Stimulated activated CD4-positive, alpha-beta T cell treated with anti-CD3 and anti-CD28 coated beads, Interleukin-15, amount 100 ng/mL, for 48 hours (primary cell): ENCODE data around the gene SLC16A6.
A peak's percentile ranks its signal among the peaks of the same experiment; 100 is the strongest.
"Not testable (repeated sequence)": the region's sequence is repeated elsewhere in the genome, so short reads cannot be mapped to it uniquely, and the experiment has no call there.

Experiments
- DNase-seq, 2 donors: peaks; one replicate each; pipeline ENCODE4 v3.0.0-alpha.2; 2020; ENCODE audit warnings: low read depth in 2 of 2

SLC16A6 gene

DNA sequence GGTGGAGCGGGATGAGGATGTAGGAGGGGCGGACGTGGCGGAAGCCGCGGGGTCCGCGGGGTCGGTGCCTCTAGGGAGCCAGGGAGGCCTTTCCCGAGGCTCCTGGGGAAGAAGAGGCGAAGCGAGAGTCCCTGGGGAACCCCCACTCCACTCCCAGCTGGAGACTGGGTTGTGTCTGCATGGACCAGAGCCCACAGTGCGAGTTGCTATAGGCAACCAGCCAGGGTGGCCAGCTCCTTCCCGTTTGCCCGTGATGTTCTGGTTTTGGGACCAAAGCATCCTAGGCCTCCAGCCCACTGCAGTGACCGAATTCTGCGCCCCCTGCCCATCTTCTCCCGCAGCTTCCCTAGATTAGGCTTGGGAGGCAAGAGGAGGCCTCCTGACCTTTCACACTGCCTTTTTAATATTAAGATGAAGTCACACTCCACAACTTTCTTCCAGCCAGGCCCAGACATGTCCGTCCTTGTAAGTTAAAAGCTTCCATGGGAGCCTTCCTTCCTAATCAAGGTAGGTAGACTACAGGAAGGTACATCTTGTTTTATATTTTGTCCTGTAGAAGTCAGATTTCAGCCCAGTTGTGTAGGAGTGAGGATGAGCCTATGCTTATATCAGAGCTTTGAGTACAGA lies 42.6 kb downstream of the SLC16A6 start:
- peak; percentile 39 to 45 for DNase-seq

DNA sequence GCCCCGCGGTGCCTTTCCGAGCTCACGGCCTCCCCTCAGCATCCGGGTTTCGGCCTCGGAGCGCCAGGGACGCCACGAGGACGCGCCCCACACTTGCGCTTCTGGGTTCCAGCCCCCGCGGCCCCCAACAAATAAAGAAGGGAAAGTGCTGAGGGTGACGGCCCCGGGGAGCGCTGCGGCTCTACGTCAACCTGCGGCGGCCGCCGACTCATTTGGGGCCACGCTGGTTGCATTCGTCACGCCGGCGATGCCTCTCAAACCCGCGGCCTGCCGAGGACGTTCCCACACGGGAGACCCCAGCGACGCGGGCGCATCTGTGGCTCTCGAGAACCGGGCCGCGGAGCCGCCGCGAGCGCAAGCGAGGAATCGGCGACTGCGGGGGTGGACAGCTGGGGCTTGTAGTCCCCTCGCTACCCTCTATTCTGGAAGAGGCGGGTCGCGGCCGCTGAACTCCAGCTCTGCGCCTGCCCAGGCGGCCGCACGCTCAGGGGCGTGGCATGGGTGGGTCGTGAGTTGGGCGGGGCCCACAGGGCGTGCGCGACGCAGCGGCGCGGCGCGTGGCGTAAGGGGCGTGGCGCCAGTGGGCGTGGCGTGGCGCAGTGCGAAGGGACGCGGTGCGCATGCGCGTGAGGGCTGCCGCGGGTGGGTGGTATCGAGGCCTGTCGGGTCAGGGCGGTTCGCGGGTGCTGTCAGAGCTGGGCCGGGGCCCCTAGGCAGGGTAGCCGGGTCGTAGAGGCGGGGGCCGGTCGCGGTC lies 43.3 kb downstream of the SLC16A6 start, which contains the start of gene AMZ2:
AMZ2 (plus strand) TSS at position 599 of the 754 bp plus-strand sequence. CDS start 2,145 bp downstream, outside the sequence.
- peak; percentile 90 to 97 for DNase-seq

DNA sequence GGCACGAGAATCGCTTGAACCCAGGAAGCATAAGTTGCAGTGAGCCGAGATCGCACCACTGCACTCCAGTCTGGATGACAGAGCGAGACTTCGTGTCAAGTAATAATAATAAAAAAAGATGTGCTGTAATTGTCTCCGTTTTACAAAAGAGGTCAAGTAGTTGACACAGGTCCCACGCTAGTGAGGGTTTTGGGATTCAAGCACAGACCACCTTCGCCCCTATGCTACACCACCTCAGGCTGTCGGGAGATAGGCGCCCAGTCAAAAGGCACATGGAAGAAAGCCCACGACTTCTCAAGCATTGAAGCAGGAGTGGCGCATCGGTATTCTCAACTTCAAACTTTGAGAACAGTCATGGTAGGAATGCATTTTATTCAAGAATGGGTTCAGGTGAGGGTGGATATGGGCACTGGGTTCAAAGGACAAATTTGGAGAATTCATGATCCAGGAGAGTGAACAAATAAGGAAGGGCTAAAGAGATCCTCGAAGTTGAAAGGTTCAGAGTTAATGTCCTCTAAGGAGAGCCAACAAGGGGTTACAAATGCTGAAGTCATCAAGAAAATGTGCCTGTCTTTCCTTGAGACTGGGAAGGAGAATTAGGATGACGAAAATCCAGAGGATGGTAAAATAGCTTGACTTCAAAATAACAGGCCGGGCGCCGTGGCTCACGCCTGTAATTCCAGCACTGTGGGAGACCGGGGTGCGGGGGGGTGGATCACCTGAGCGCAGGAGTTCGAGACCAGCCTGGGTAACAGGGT lies 44.5 kb downstream of the SLC16A6 start:
- no peak for DNase-seq

DNA sequence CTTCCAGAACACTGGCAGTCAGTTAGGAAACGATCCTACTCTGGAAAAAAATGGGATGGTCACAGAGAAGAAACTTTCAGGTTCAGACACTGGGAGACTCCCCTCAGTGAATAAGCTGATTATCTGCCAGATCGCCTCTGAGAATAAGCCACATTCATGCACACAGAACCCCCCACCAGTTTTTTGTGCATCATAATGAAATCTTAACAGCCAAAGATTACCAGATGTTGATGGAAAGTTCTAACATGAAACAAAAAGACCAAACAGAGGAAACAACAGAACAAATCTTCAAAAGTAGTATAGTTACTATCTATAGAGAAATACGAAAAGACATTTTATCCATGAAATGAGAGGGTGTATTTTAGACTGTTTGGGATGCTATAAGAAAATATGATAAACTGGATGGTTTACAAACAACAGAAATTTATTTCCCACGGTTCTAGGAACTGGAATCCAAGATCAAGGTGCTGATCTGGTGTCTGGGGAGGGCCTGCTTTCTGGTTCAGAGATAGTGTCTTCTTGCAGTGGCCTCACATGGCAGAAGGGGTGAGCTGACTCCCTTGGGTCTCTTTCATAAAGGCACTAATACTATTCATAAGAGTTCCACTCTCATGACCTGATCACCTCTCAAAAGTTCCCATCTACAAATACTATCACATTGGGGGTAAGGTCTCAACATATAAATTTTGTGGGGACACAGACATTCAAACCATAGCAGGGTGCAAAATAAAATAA lies 51.1 kb downstream of the SLC16A6 start:
- no peak for DNase-seq

DNA sequence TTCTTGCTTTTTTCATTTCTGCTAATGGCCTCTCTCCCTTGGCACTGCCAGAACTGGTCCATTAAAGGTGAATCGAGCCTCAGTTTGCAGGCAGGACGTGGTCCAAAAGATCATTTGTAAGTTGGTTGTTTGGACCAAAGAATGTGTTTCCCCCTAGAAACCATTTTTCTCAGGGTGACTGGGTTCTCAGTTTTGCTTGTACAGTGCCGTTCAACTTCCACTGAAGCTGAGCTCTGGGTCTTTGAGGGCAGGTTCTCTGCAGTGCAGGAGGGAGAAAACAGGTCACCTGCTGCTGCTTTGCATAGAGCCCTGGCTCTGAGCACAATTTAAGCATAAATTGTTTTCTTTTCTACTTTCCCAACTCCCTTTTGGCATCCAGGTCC lies 52.1 kb downstream of the SLC16A6 start:
- DNase-seq: no peak

DNA sequence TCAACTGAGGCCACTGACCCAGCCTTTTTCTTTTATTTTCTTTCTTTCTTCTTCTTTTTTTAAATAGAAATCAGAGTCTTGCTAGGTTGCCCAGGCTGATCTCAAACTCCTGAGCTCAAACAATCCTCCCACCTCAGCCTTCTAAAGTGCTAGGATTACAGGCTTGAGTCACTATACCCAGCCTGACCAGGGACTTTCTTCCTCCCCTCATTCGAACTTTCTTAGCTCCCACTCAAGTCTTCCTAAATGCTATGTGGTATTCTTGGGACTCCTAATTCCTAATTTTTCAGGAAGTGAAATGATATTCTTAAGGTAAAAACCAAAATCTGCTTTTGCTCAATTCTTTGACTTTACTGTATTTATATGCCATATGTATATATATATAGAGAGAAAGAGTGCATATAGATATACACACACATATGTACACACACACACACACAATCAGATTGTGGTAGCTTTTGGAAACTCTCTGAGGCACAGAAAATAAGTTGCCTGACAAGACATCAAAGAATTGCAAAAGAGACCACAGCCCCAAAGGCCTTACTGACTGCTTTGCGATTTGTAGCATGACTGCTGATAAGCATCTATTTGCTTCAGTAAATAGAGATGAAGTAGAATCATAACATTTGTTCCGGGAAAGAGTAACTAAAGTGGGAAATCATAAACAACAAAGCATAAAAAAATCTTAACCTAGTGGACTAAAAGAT lies 52.6 kb downstream of the SLC16A6 start:
- no peak for DNase-seq

DNA sequence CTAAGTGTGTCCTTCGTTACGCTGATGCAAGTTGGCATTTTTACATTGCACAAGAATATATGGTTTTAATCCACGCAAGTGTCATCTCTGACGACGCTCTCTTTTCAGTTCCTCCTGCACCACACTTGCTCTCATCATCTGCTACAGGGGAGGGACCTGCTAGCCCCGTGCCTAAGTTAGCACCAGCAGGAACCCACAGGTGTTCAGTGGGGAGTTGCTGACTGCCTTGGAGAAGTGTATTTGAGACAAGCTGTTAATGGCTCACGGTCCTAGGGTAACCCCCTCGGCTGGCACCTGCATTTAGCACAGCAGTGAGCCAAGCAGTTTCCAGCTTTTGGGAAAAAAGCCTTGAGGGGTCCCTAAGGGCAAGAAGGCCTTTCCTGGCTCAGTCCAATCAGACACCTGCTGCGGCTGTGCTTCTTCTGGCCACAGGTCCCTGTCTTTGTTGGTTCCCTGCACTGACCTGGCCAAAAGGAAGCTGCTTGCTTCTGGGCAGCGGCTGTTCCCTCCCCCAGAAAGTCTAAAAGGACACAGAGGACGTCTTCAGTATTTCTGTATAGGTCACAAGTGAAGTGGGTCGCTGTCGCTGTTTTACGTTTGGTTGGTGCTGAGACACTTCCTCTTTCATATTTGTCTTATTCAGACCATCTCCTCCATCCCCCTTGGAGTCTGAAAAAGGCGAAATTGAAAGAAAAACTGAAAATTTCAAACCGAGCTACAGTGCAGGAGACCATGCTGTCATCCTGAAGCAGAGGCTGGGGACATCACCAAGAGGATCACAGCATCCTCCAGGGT lies 53.4 kb downstream of the SLC16A6 start:
- DNase-seq: not testable (repeated sequence)

DNA sequence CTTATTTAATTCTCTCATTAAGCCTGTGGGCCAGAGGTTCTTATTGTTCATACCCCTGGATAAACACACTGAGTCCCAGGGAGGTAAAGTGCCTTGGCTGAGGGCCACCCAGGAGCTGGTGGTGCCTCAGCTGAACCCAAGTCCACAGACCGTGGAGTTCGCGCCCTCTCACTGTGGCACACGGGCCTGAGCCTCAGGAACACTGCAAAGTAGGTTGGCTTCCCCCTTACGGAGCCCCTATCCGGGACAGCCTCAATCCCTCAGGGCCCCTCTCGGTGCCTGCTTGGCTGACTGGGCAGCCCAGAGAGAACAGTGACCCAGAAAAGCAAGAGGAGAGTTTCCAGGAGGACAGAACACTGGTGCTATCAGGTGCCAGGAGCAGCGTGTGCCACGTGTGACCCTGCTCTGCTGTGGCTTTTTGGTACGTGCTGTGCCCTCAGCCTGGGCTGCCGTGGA lies 55.6 kb downstream of the SLC16A6 start:
- DNase-seq: not testable (repeated sequence)

DNA sequence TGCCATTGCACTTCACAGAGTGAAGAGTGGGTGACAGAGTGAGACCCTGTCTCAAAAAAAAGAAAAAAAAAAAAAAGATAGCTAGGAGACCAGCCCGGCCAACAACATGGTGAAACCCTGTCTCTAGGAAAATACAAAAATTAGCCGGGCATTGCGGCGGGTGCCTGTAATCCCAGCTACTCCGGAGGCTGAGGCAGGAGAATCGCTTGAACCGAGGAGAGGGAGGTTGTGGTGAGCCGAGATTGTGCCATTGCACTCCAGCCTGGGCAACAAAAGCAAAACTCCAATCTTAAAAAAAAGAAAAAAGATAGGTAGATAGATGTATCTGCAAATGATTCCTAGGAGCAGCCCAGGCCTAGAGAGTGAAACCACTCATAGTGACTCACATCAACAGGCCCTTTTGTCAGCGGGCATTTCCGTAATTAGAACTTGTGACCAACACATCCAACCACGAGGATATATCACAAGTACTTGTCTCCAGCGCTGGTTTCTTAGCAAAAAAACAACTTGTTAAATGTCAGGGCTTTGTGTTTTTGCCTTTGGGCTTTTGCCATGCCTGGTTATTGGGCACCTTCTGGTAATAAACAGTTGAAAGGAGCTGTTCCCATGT lies 56.1 kb downstream of the SLC16A6 start:
- not testable (repeated sequence) for DNase-seq

DNA sequence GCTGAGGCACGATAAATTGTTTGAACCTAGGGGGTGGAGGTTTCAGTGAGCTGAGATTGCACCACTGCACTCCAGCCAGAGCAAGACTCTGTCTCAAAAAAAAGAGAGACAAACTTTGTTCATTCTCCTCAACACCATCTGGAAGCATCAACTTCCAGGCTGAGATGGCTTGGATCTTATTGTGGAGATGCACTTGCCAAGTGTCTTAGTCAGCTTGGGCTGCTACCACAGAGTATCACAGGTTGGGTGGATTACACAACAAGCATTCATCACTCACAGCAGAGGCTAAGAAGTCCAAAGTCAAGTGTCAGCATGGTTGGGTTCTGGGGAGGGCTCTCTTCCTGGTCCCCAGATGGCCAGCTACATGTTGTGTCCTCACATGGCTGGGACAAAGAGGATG lies 58.2 kb downstream of the SLC16A6 start:
- not testable (repeated sequence) for DNase-seq

DNA sequence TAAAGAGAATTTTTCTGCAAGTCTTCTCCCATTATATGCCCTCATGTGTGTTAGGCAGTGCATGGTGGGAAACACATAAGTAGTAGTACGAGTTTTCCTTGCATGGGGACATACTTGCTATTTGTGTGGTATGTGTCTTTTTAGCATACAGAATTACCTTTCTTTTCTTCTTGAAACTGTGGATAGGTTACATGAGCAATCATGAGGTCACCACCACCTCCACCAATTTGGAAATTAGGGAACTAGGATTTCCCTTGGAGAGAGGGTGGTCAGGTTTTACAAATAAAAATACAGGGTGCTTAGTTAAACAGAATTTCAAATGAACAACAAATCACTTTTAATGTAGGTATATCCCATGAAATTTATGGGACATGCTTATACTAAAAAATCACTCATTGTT lies 59.4 kb downstream of the SLC16A6 start:
- no peak for DNase-seq

DNA sequence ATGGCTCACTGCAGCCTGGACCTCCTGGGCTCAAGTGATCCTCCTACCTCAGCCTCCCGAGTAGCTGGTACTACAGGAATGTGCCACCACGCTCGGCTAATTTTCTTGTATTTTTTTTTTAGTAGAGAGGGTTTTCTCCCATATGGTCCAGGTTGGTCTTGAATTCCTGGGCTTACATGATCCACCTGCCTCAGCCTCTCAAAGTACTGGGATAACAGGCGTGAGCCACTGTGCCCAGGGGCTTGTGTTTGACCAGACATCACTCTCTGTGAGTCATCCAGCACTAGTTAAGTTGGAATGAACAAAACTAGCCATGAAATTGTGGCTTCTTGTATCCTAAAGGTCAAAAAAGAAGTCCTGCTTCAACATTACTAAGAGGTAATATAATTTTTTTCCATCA lies 59.8 kb downstream of the SLC16A6 start:
- DNase-seq: not testable (repeated sequence)

DNA sequence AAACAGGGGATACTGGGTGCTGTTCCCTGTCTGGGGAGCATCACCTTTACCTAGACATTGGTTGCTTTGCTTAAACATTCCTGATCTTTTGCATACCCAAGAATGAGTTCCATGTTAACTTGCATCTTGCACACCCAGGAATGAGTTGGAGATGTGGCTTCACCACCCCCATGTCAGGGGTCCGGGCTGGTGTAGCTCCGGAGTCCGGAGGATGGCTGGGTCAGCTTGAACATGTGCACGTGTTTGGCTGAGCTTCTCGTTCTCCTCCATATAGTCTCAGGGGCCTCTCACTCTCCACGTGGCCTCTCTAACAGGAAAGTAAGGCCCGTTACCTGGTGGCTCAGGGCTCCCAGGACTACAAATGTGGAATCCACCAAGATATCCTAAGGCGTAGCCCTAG lies 61.3 kb downstream of the SLC16A6 start:
- DNase-seq: no peak

DNA sequence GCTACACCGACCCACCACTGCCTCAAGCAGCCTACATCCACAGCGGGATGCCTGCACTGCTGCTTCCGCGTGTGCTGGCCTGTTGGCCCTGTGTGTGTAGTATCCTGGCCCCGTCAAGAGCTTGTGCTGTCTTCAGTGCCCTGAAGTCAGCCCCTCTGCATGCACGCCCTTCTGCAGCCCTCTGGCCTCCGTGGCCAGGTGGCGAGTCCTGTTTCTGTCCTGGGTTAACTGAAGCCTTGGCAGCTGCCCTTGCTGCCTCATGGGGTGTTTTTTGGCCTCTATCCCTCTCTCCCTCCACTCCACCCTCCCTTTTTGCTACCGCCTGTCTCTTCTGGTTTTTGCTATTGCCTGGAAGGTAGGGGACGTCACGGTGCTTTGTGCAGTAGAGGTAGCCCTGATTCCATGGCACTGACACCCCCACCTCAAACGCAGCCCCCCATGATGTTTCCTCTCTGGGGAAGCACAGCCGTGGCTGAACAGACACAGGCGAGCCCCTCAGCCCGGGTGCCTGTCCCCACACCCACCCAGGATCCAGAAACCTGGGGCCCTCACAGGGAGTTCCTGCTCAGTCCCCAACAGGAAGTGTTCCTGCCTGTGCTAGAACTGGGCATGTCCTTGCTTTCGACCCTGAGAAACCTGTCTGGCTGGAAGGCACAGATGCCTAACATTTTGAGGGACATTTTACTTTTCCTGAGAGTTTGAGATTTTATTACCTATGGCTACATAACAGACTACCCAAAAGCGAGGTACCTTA lies 61.9 kb downstream of the SLC16A6 start:
- DNase-seq: no peak

DNA sequence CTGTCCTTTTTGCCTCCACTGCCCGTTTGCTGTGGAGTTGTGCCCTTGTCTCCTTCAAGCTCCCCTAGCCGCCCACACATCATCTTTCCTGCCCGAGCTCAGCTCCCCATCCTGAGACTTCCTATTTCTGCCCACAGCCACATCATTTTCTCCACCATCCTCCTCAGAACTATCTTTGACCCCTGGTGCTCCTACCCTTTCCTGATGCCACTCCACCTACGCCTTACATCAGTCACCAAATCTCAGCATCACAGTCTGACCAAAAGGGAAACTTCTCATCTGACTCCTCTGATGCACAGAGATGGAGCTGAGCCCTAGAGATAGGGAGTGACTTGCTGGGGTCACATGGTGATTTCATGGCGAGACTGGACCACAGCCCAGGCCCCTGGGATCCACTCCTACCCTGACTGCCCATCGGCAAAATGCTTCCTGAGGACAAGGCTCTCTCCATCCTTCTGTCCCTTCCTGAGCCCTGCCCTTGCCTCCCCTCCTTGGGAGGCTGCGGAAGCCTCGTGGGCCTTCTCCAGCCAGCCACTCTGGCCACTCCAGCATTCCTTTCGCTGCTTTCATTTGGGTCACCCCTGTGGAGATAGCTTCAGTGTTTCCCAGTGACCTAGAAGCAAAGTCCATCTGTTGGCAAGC lies 62.8 kb downstream of the SLC16A6 start:
- DNase-seq: not testable (repeated sequence)

DNA sequence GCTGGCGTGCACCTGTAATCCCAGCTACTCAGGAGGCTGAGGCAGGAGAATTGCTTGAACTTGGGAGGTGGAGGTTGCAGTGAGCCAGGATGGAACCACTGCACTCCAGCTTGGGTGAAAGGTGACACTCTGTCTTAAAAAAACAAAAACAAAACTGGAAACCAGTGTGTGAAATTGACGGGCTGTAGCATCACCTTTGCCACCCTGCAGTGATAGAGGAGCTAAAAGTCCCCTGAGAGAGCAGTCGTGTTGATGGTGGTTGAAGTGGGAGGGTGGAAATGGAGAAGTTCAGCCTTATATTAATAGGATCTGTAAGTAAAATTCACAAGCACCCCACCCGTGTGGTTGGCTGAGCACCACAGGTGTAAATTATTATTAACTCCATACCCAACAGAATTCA lies 65.9 kb downstream of the SLC16A6 start:
- not testable (repeated sequence) for DNase-seq

DNA sequence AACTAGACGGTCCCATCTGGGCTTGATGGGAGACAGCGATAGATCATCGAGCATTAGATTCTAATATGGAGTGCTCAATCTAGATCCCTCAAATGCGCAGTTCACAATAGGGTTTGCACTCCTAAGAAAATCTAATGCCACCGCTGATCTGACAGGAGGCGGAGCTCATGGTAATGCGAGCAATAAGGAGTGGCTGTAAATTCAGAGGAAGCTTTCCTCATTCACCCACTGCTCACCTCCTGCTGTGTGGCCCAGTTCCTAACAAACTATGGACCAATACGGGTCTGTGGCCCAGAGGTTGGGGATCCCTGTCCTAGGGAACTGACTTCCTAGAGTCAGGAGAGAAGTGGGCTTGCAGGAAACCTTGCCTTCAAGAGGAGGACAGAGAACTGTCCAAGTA lies 68.3 kb downstream of the SLC16A6 start:
- DNase-seq: no peak

DNA sequence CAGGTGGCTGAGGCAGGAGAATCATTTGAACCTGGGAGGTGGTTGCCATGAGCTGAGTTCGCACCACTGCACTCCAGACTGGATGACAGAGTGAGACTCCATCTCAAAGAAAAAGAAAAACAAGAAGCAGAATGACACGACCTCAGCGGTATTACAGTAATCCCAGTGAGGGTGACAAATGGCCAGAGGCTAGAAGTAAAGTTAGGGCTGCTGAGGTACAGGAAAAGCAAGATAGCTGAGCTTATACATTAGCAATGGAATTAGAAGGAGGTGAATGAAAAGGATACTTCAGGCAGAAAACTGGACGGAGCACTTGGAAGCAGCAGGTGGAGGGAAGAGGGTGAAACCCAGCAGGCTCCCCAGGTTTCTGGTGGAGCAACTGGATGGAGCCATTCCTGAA lies 69.1 kb downstream of the SLC16A6 start:
- no peak for DNase-seq

DNA sequence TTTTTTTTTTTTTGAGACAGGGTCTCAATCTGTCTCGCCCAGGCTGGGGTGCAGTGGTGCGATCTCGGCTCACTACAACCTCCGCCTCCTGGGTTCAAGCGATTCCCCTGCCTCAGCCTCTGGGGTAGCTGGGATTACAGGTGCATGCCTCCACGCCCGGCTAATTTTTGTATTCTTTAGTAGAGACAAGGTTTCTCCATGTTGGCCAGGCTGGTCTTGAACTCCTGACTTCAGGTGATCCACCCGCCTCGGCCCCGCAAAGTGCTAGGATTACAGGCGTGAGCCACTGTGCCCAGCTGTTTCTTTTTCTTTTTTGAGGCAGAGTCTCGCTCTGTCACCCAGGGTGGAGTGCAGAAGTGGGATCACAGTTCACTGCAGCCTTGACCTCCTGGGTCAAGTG lies 70.1 kb downstream of the SLC16A6 start:
- not testable (repeated sequence) for DNase-seq
